Measurements from ENCODE around the gene LARGE2. TPM values are rescaled to one million over a fixed set of nuclear protein-coding genes. Genes with fewer than 3 reads are reported as not detected.

LARGE2 gene
- total RNA-seq (1 to 10 TPM; 4.2 to 5.1 TPM), polyA plus RNA-seq (1 to 10 TPM; 3.1 to 8.6 TPM)

- POLR2A ChIA-PET (ENCODE audit: partially characterized antibody): interaction anchor here (1.3 to 1.8 kb wide), 2 partner anchors 7 to 14 kb away, joined by 3 to 7 read pairs; no protein-coding TSS in a partner anchor
- Histone ChIP-seq H3K4me3 (ENCODE audit: low read length in 2 of 2) (peak within 1 kb of the TSS in 1 of 2 donors; percentile 43), H3K27ac (ENCODE audit: low read depth, low read length) (no peak within 1 kb of the TSS), H3K27me3 (ENCODE audit: insufficient read depth, low read length) (no peaks in the 10 kb centered on the region), H3K4me1 (ENCODE audit: insufficient read depth, low read length) (peaks cover 42% of the 10 kb centered on the region), H3K36me3 (ENCODE audit: insufficient read depth, low read length) (no peaks in the 10 kb centered on the region), H3K9me3 (ENCODE audit: control insufficient read depth in 1 of 2, low read length in 2 of 2) (no peaks in the 10 kb centered on the region)
- Mint-ChIP-seq H3K9me3 (peaks cover 0 to 5% (median 0%) of the 10 kb centered on the region in 8 donors), H3K27me3 (peaks cover 0 to 1% of the 10 kb centered on the region in 2 donors), H3K4me1 (peaks cover 22 to 58% (median 41%) of the 10 kb centered on the region in 4 donors), H3K27ac (peak within 1 kb of the TSS in 6 of 7 donors; percentile 61 to 92 (median 82)), H3K4me3 (peak within 1 kb of the TSS; percentile 79 to 95 (median 86)), H3K36me3 (peaks cover 0 to 13% of the 10 kb centered on the region in 2 donors)
- CTCF ChIA-PET (ENCODE audit: partially characterized antibody): interaction anchor here (1.3 kb wide), 1 partner anchor 42 kb away, joined by 3 read pairs; no protein-coding TSS in a partner anchor
- intact Hi-C loops (cut with micrococcal nuclease): no loop called here
- peak in 4 of 5 donors; percentile 22 to 34 (median 28) for DNase-seq
Measured at GRCh38 chr11:45922425-45923082, at the start of gene LARGE2. Gene LARGE2, plus strand, starts transcription at chr11:45922656. Its CDS starts 227 bp downstream, at chr11:45922883.

- peak overlapping the region in 1 of 7 donors; percentile 20 for H3K27ac Mint-ChIP-seq
- H3K9me3 Mint-ChIP-seq: no peaks in the 10 kb centered on the region
- POLR2A ChIA-PET (ENCODE audit: partially characterized antibody): no interaction called here
- Histone ChIP-seq H3K9me3 (ENCODE audit: control insufficient read depth in 1 of 2, low read length in 2 of 2) (no peaks in the 10 kb centered on the region), H3K36me3 (ENCODE audit: insufficient read depth, low read length) (peaks cover 63% of the 10 kb centered on the region), H3K27ac (ENCODE audit: low read depth, low read length) (no peak overlapping the region), H3K27me3 (ENCODE audit: insufficient read depth, low read length) (no peaks in the 10 kb centered on the region), H3K4me1 (ENCODE audit: insufficient read depth, low read length) (no peaks in the 10 kb centered on the region), H3K4me3 (ENCODE audit: low read length in 2 of 2) (no peak overlapping the region)
- no peaks in the 10 kb centered on the region for H3K4me1 Mint-ChIP-seq
- no peaks in the 10 kb centered on the region for H3K27me3 Mint-ChIP-seq
- DNase-seq: no peak
- peaks cover 63 to 83% of the 10 kb centered on the region in 2 donors for H3K36me3 Mint-ChIP-seq
- intact Hi-C loops (cut with micrococcal nuclease): loop anchor here (10.0 kb wide), 1 partner anchor 128 kb away; no protein-coding TSS in a partner anchor
- no peak overlapping the region for H3K4me3 Mint-ChIP-seq
- CTCF ChIA-PET (ENCODE audit: partially characterized antibody): interaction anchor here (0.9 to 1.6 kb wide), 3 partner anchors 32 to 130 kb away, joined by 3 to 7 read pairs (median 5); no protein-coding TSS in a partner anchor
Measured at GRCh38 chr11:45876401-45876800, 46.1 kb upstream of the LARGE2 start.

- ChIA-PET POLR2A (ENCODE audit: partially characterized antibody) (no interaction called here), CTCF (ENCODE audit: partially characterized antibody) (no interaction called here)
- H3K4me1 Mint-ChIP-seq: no peaks in the 10 kb centered on the region
- no peak for DNase-seq
- no peak overlapping the region for H3K4me3 ChIP-seq (ENCODE audit: low read length in 2 of 2)
- H3K36me3 ChIP-seq (ENCODE audit: insufficient read depth, low read length): peaks cover 60% of the 10 kb centered on the region
- H3K36me3 Mint-ChIP-seq: peaks cover 66 to 80% of the 10 kb centered on the region in 2 donors
- H3K4me3 Mint-ChIP-seq: no peak overlapping the region
- no peaks in the 10 kb centered on the region for H3K27me3 ChIP-seq (ENCODE audit: insufficient read depth, low read length)
- no peaks in the 10 kb centered on the region for H3K4me1 ChIP-seq (ENCODE audit: insufficient read depth, low read length)
- peak overlapping the region in 1 of 7 donors; percentile 20 for H3K27ac Mint-ChIP-seq
- no peak overlapping the region for H3K27ac ChIP-seq (ENCODE audit: low read depth, low read length)
- no peaks in the 10 kb centered on the region for H3K9me3 ChIP-seq (ENCODE audit: control insufficient read depth in 1 of 2, low read length in 2 of 2)
- intact Hi-C loops (cut with micrococcal nuclease): loop anchor here (10.0 kb wide), 1 partner anchor 128 kb away; no protein-coding TSS in a partner anchor
- H3K27me3 Mint-ChIP-seq: no peaks in the 10 kb centered on the region
- no peaks in the 10 kb centered on the region for H3K9me3 Mint-ChIP-seq
Measured at GRCh38 chr11:45877221-45877620, 45.2 kb upstream of the LARGE2 start.

GRCh38 chr11:45877845-45878244 is 44.6 kb upstream of the LARGE2 start:
- no peak overlapping the region for H3K4me3 ChIP-seq (ENCODE audit: low read length in 2 of 2)
- intact Hi-C loops (cut with micrococcal nuclease): loop anchor here (10.0 kb wide), 1 partner anchor 127 kb away; no protein-coding TSS in a partner anchor
- H3K27ac ChIP-seq (ENCODE audit: low read depth, low read length): no peak overlapping the region
- no peaks in the 10 kb centered on the region for H3K4me1 ChIP-seq (ENCODE audit: insufficient read depth, low read length)
- H3K9me3 ChIP-seq (ENCODE audit: control insufficient read depth in 1 of 2, low read length in 2 of 2): no peaks in the 10 kb centered on the region
- H3K36me3 ChIP-seq (ENCODE audit: insufficient read depth, low read length): peaks cover 56% of the 10 kb centered on the region
- Mint-ChIP-seq H3K27ac (no peak overlapping the region), H3K4me3 (no peak overlapping the region), H3K27me3 (no peaks in the 10 kb centered on the region), H3K4me1 (no peaks in the 10 kb centered on the region), H3K9me3 (no peaks in the 10 kb centered on the region), H3K36me3 (peaks cover 69 to 79% of the 10 kb centered on the region in 2 donors)
- H3K27me3 ChIP-seq (ENCODE audit: insufficient read depth, low read length): no peaks in the 10 kb centered on the region
- ChIA-PET CTCF (ENCODE audit: partially characterized antibody) (no interaction called here), POLR2A (ENCODE audit: partially characterized antibody) (no interaction called here)
- DNase-seq: no peak

- Mint-ChIP-seq H3K36me3 (peaks cover 57 to 62% of the 10 kb centered on the region in 2 donors), H3K4me1 (peaks cover 4 to 12% (median 7%) of the 10 kb centered on the region in 4 donors), H3K27me3 (no peaks in the 10 kb centered on the region), H3K27ac (peak overlapping the region in 3 of 7 donors; percentile 9 to 49 (median 44)), H3K4me3 (no peak overlapping the region), H3K9me3 (peaks cover 0 to 2% (median 0%) of the 10 kb centered on the region in 8 donors)
- no peak overlapping the region for H3K27ac ChIP-seq (ENCODE audit: low read depth, low read length)
- CTCF ChIA-PET (ENCODE audit: partially characterized antibody): interaction anchor here (0.9 kb wide), 1 partner anchor 127 kb away, joined by 3 read pairs; no protein-coding TSS in a partner anchor
- H3K9me3 ChIP-seq (ENCODE audit: control insufficient read depth in 1 of 2, low read length in 2 of 2): no peaks in the 10 kb centered on the region
- POLR2A ChIA-PET (ENCODE audit: partially characterized antibody): interaction anchor here (2.0 kb wide), 1 partner anchor 38 kb away, joined by 4 read pairs; the partner anchor contains the start of gene PEX16
- intact Hi-C loops (cut with micrococcal nuclease): loop anchor here (10.0 kb wide), 2 partner anchors 125 to 515 kb away; partner anchors contain the start of gene CHRM4
- peaks cover 3% of the 10 kb centered on the region for H3K4me1 ChIP-seq (ENCODE audit: insufficient read depth, low read length)
- peaks cover 44% of the 10 kb centered on the region for H3K36me3 ChIP-seq (ENCODE audit: insufficient read depth, low read length)
- no peak for DNase-seq
- H3K27me3 ChIP-seq (ENCODE audit: insufficient read depth, low read length): no peaks in the 10 kb centered on the region
- no peak overlapping the region for H3K4me3 ChIP-seq (ENCODE audit: low read length in 2 of 2)
Measured at GRCh38 chr11:45879803-45880686, 42.4 kb upstream of the LARGE2 start.

GRCh38 chr11:45880772-45881570 is 41.5 kb upstream of the LARGE2 start:
- peaks cover 0 to 2% (median 0%) of the 10 kb centered on the region in 8 donors for H3K9me3 Mint-ChIP-seq
- Histone ChIP-seq H3K4me3 (ENCODE audit: low read length in 2 of 2) (no peak overlapping the region), H3K4me1 (ENCODE audit: insufficient read depth, low read length) (peaks cover 5% of the 10 kb centered on the region), H3K9me3 (ENCODE audit: control insufficient read depth in 1 of 2, low read length in 2 of 2) (no peaks in the 10 kb centered on the region), H3K27ac (ENCODE audit: low read depth, low read length) (no peak overlapping the region), H3K27me3 (ENCODE audit: insufficient read depth, low read length) (no peaks in the 10 kb centered on the region), H3K36me3 (ENCODE audit: insufficient read depth, low read length) (peaks cover 35% of the 10 kb centered on the region)
- CTCF ChIA-PET (ENCODE audit: partially characterized antibody): interaction anchor here (0.9 to 1.2 kb wide), 2 partner anchors 38 to 126 kb away, joined by 3 read pairs; no protein-coding TSS in a partner anchor
- H3K4me3 Mint-ChIP-seq: no peak overlapping the region
- H3K4me1 Mint-ChIP-seq: peaks cover 7 to 16% (median 11%) of the 10 kb centered on the region in 4 donors
- intact Hi-C loops (cut with micrococcal nuclease): loop anchor here (10.0 kb wide), 1 partner anchor 514 kb away; the partner anchor contains the start of gene CHRM4
- POLR2A ChIA-PET (ENCODE audit: partially characterized antibody): interaction anchor here (2.0 kb wide), 1 partner anchor 37 kb away, joined by 4 read pairs; the partner anchor contains the start of gene PEX16
- H3K36me3 Mint-ChIP-seq: peaks cover 51 to 55% of the 10 kb centered on the region in 2 donors
- H3K27ac Mint-ChIP-seq: peak overlapping the region in 2 of 7 donors; percentile 41 to 49
- no peak for DNase-seq
- no peaks in the 10 kb centered on the region for H3K27me3 Mint-ChIP-seq

Data from CD4-positive, alpha-beta memory T cell (primary cell).